ENCODE measurements around the gene ELN.

DNA sequence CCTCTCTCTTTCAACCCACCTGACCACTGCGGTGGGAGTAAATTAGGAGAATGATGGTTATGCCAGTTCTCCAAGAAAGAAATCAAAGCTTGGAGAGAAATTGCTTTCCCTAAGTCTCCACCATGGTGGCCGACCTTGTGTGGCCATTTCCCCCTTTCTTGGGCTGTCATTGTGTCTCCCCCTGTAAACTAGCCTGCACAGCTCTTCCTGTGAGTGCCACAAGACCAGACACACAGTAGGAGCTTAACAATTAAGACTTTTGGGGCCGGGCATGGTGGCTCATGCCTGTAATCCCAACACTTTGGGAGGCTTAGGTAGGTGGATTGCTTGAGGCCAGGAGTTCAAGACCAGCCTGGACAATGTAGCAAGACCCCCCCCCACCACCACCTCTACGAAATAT is 36.7 kb downstream of the ELN start:
- TF ChIP-seq CTCF (conservative IDR thresholded peaks at IDR 0.05 in 1 of 2, IDR thresholded peaks at IDR 0.05 in 1 of 2; ENCODE audit: low read depth in 1 of 2, low read length in 2 of 2) (no peak), EZH2 (IDR thresholded peaks at IDR 0.05; ENCODE audit: low read length, missing control alignments) (no peak)

All from fibroblast of lung (primary cell).